Muscle of leg (tissue), 16 donors: Measurements from ENCODE around the gene TAP2. TPM values are rescaled to one million over a fixed set of nuclear protein-coding genes. Genes with fewer than 3 reads are reported as not detected.
"Not testable (repeated sequence)": the region's sequence is repeated elsewhere in the genome, so short reads cannot be mapped to it uniquely, and the experiment has no call there.

ENCODE experiments used
- DNase-seq: peaks from one replicate; pipeline ENCODE4 v3.0.0; 2013
- H3K27ac ChIP-seq: one replicate; pipeline ENCODE4 v1.5.1; 2013; ENCODE audit warnings: mild to moderate bottlenecking, low read length, control low read depth
- H3K27me3 ChIP-seq: one replicate; pipeline ENCODE4 v1.6.1; 2013; ENCODE audit warnings: low read length; ENCODE audit not compliant: control insufficient read depth, insufficient read depth
- H3K36me3 ChIP-seq: one replicate; pipeline ENCODE4 v1.6.1; 2013; ENCODE audit warnings: low read length; ENCODE audit not compliant: control insufficient read depth, insufficient read depth
- H3K4me1 ChIP-seq: one replicate; pipeline ENCODE4 v1.6.1; 2013; ENCODE audit warnings: low read length; ENCODE audit not compliant: control insufficient read depth, insufficient read depth
- H3K4me3 ChIP-seq: one replicate; pipeline ENCODE4 v1.5.1; 2013; ENCODE audit warnings: low read length, control low read depth
- H3K9me3 ChIP-seq: replicated peaks from 2 replicates; pipeline ENCODE4 v1.6.1; 2013; ENCODE audit warnings: low read depth, low read length; ENCODE audit not compliant: control insufficient read depth
- WGBS: methylation state at CpG from one replicate; pipeline ENCODE4 v1.1.5; 2013; ENCODE audit warnings: missing lambda C conversion rate; ENCODE audit not compliant: insufficient coverage; 5-methylcytosine and 5-hydroxymethylcytosine counted together
- long read RNA-seq, 11 donors: transcript quantifications; one replicate each; lab custom pipeline, GENCODE V29; 2026
- polyA plus RNA-seq, 8 donors: library from polyadenylated mRNA; unstranded; fragments of 120-200 nt; gene quantifications; one replicate each; pipeline versions ENCODE4 v1.2.1 to v1.2.3, GENCODE V29; 2013; ENCODE audit warnings: inconsistent platforms in 1 of 8, low replicate concordance in 1 of 8; ENCODE audit not compliant: insufficient read length in 8 of 8, insufficient read depth in 1 of 8
- total RNA-seq: library from RNA; stranded (reverse); fragments of 120-200 nt; gene quantifications from one replicate; pipeline ENCODE4 v1.2.4, GENCODE V29; 2013

The TAP2 gene
- total RNA-seq (4.6 TPM), polyA plus RNA-seq (1 to 10 TPM; 4.5 to 8.7 (median 6.9) TPM)
- long read RNA-seq, donor 1, full-length matches to known transcripts: 1 of 1 reads
- long read RNA-seq, donor 1, partial matches to known transcripts: 0 of 1 reads
- long read RNA-seq, donor 1, other reads (novel, unspliced or antisense): 0 of 1 reads
- long read RNA-seq, donor 2: 0 reads
- long read RNA-seq, donor 3, full-length matches to known transcripts: 3 of 3 reads
- long read RNA-seq, donor 3, partial matches to known transcripts: 0 of 3 reads
- long read RNA-seq, donor 3, other reads (novel, unspliced or antisense): 0 of 3 reads
- long read RNA-seq, donor 4, full-length matches to known transcripts: 1 of 1 reads
- long read RNA-seq, donor 4, partial matches to known transcripts: 0 of 1 reads
- long read RNA-seq, donor 4, other reads (novel, unspliced or antisense): 0 of 1 reads
- long read RNA-seq, donor 5, full-length matches to known transcripts: 2 of 2 reads
- long read RNA-seq, donor 5, partial matches to known transcripts: 0 of 2 reads
- long read RNA-seq, donor 5, other reads (novel, unspliced or antisense): 0 of 2 reads
- long read RNA-seq, donor 6, full-length matches to known transcripts: 1 of 1 reads
- long read RNA-seq, donor 6, partial matches to known transcripts: 0 of 1 reads
- long read RNA-seq, donor 6, other reads (novel, unspliced or antisense): 0 of 1 reads
- long read RNA-seq, donor 7, full-length matches to known transcripts: 1 of 1 reads
- long read RNA-seq, donor 7, partial matches to known transcripts: 0 of 1 reads
- long read RNA-seq, donor 7, other reads (novel, unspliced or antisense): 0 of 1 reads
- long read RNA-seq, donor 8: 0 reads
- long read RNA-seq, donor 9: 0 reads
- long read RNA-seq, donor 10, full-length matches to known transcripts: 3 of 3 reads
- long read RNA-seq, donor 10, partial matches to known transcripts: 0 of 3 reads
- long read RNA-seq, donor 10, other reads (novel, unspliced or antisense): 0 of 3 reads
- long read RNA-seq, donor 11: 0 reads

DNA sequence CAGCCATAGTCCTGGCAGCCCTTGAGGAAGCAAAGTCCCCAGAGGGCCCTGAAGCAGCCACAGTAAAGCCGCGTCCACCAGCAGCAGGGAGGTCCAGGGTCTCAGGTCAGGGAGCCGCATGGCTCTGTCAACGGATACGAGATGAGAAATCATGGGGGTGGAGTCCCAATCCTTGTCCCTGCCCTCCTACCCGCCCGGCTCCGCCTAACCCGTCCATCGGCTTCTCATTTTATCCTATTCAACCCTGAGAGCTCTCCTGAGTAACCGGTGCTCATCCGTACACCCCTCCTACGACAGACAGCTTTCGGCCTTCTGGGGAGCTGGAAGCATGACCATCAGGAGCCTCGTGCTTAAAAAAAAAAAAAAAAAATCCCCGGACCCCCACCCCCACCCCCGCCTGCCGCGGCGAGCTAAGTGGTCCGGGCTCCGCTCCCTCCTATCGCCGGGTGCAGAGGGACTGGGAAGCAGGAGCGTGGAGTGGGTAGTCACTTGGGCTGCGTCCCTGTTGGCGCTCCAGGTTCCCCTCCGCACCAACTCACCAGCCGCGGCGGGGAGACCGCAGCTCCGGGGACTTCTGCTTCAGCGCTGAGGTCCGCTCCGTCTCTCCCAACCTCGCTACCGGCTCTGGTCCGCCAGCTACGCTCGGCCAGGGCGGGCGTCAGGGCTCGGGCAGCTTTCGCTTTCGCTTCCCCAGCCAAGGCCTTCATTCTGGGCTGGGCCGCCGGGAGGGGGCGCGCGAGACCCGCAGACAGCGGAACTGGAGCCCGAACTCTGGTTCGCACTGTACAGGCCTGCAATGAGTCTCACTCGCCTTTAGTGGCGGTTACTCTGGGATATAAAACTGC lies at the start of gene TAP2:
Gene TAP2, minus strand, starts transcription at position 626 of the 845 bp plus-strand sequence. Its CDS starts 506 bp downstream, at position 120.
- H3K4me1 ChIP-seq: peaks cover 11% of the 10 kb centered on the region
- WGBS: 0% methylated on average over 35 of the region's 57 CpGs

DNA sequence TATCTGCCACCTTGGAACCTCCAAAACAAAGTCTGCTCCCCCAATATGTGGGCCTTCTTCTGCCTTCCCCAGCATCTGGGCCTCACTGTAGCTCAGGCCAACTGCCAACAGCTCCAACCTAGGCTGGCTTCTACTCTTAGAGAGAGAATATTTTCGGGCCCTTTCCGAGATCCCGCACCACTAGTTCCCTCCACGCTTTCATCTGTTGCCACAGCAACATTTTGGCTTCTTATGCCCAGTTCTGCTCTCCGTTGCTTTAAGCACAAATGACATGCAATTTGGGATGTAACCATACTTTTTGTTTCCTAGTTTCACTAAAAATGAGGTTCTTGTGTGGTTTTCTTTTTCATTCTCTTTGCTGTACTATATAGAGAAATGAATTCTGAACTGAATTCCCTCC lies 49.1 kb upstream of the TAP2 start:
- Histone ChIP-seq H3K36me3 (no peaks in the 10 kb centered on the region), H3K4me3 (no peak overlapping the region), H3K27me3 (peaks cover 8% of the 10 kb centered on the region), H3K4me1 (no peaks in the 10 kb centered on the region), H3K9me3 (no peaks in the 10 kb centered on the region), H3K27ac (no peak overlapping the region)
- 49% methylated on average over 4 of the region's 5 CpGs for WGBS
- DNase-seq: no peak

More for the DNA sequence above, at the start of gene TAP2:
- Histone ChIP-seq H3K27me3 (peaks cover 1% of the 10 kb centered on the region), H3K4me3 (peak within 1 kb of the TSS; percentile 85), H3K27ac (peak within 1 kb of the TSS; percentile 99), H3K9me3 (no peaks in the 10 kb centered on the region), H3K36me3 (peaks cover 32% of the 10 kb centered on the region)
- DNase-seq: peak; percentile 97

DNA sequence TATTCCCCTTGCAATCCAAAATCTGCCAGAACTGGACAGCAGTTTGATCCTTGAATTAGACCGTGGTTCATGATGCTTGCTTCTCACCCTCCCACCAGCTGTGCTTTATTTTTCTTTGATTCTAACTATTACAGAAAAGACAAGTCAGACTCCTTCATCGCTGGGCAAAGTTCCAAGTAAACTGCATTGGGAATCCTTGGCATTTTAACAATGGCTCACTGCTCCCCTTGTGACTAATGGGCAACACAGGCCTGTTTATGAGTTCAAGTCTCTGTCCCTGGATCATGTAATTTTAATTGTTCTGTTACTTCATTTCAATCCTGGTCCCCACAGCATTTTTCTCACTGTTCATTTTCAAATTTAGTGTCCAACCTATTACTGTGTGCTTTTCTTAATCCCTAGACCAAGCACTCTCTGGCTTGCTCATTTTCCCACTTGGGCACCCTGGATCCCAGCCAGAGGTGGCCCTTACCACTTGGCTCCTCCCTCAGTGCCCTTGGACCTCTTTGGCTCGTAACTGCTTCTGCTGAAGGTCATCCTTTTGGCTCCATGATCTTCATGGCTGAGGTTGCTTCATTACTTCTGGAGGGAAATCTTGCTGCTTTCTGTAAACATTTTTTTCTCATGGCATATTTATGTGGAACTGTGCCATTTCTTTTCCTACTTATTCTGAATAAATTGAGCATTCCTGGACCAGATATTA lies 48.3 kb upstream of the TAP2 start:
- peak; percentile 33 for DNase-seq
- 25% methylated on average over 1 of the region's 3 CpGs for WGBS
- no peaks in the 10 kb centered on the region for H3K36me3 ChIP-seq
- H3K27me3 ChIP-seq: peaks cover 12% of the 10 kb centered on the region
- no peaks in the 10 kb centered on the region for H3K4me1 ChIP-seq
- no peaks in the 10 kb centered on the region for H3K9me3 ChIP-seq
- H3K4me3 ChIP-seq: no peak overlapping the region
- H3K27ac ChIP-seq: no peak overlapping the region

DNA sequence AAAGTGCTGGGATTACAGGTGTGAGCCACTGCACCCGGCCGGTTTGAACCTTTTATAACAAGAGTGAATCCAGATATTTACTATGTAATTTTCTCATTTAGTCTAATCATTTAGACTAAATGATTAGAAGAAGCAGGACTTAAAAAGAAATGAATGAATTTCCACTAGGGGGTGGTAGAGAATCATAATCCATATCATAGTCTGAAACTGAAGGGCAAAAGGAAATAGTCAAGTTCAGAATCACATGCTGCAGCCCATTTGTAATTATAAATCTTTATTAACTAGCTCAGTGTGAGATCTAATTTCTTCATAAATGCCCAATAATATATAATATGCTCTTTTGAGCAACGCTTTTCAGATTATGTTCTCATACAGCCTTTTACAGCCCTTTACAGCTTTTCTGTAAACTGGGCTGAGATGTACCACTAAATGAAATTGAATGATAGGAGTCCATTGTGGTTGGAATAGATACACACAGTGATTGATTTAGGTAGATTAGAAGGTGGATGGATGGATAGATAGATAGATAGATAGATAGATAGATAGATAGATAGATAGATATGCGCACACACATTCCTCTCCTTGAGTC lies 47.3 kb upstream of the TAP2 start:
- no peaks in the 10 kb centered on the region for H3K4me1 ChIP-seq
- WGBS: no CpG with 5 or more reads among the region's 4 CpGs
- H3K9me3 ChIP-seq: no peaks in the 10 kb centered on the region
- DNase-seq: peak; percentile 85
- no peak overlapping the region for H3K4me3 ChIP-seq
- no peaks in the 10 kb centered on the region for H3K36me3 ChIP-seq
- no peak overlapping the region for H3K27ac ChIP-seq
- peaks cover 15% of the 10 kb centered on the region for H3K27me3 ChIP-seq

DNA sequence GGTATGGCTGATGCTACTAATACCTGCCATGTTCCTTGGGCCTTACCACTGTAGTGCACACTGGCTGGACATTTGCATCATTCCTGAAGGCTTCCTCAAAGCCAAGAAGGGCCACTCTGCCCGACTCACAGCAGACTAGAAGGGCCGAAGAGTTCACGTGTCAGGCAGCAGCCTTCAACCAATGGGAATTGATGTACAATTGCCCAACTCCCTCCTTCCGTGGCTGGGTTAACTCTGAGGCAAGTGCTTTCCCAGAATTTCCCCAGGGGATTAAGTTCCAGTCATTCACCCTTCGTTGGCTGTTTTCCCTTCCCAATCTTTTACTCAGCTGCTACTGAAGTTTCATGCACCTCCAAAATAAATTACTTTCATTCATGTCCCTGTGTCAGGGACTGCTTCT lies 45.2 kb upstream of the TAP2 start:
- Histone ChIP-seq H3K36me3 (no peaks in the 10 kb centered on the region), H3K9me3 (no peaks in the 10 kb centered on the region), H3K4me1 (no peaks in the 10 kb centered on the region), H3K4me3 (no peak overlapping the region), H3K27me3 (peaks cover 26% of the 10 kb centered on the region), H3K27ac (no peak overlapping the region)
- 2% methylated on average over 5 of the region's 5 CpGs for WGBS
- DNase-seq: peak; percentile 44

DNA sequence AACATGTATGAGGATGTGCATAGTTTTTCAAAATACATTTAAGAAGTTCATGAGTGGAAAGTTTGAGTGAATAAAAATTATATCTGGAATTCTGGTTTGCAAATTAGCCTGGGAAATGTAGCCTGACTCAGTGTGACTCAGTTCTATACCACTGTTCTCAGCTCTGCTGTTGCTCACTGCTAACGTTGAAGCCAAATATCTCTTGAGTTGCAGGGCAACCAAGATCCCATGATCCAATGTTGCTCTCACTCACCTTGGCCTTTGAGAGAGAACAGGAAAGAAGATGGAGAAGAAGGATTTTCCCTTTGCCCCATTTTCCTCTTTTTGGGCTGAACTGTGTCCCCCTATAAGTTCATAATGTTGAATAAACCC lies 44.3 kb upstream of the TAP2 start:
- no peak for DNase-seq
- WGBS: no CpG with 5 or more reads among the region's 1 CpG

DNA sequence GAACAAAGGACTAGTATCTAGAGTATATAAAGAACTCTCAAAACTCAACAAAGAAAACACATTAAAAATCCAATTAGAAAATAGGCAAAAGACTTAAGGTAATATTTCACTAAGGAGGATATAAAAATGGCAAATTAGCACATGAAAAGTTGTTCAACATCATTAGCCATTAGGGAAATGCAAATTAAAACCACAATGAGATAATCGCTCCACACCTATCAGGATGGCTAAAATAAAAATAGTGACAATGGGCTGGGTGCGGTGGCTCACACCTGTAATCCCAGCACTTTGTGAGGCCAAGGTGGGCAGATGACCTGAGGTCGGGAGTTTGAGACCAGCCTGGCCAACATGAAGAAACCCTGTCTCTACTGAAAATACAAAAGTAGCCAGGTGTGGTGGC lies 42.4 kb upstream of the TAP2 start:
- WGBS: no CpG with 5 or more reads among the region's 3 CpGs
- H3K27me3 ChIP-seq: peaks cover 28% of the 10 kb centered on the region
- not testable (repeated sequence) for H3K36me3 ChIP-seq, H3K9me3 ChIP-seq, H3K27ac ChIP-seq, H3K4me3 ChIP-seq, H3K4me1 ChIP-seq, DNase-seq

More for the DNA sequence above, 44.3 kb upstream of the TAP2 start:
- Histone ChIP-seq H3K27me3 (peaks cover 28% of the 10 kb centered on the region), H3K36me3 (no peaks in the 10 kb centered on the region), H3K4me1 (no peaks in the 10 kb centered on the region), H3K4me3 (no peak overlapping the region), H3K9me3 (no peaks in the 10 kb centered on the region), H3K27ac (no peak overlapping the region)

DNA sequence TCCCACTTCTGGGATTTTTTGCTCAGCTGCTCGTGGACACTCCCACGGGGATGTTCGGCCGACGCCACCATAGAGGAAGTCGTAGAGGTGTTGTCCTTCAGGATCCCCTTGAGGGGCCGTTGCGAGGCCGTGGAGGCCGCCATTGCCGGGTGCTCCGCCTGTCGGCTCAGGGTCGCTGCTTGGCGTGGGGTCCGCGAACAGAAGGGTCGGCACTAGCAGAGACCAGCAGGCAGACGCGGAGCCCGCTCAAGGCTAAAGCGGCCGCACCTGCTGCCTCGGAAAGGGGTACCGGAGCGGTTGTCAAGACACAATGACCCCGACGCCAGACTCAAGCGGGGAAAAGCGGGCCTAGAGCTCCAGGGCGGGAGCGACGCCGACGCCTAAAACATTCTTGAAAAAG lies 41.2 kb upstream of the TAP2 start:
- Histone ChIP-seq H3K4me1 (no peaks in the 10 kb centered on the region), H3K27me3 (peaks cover 28% of the 10 kb centered on the region), H3K36me3 (no peaks in the 10 kb centered on the region), H3K27ac (no peak overlapping the region), H3K9me3 (no peaks in the 10 kb centered on the region), H3K4me3 (no peak overlapping the region)
- 19% methylated on average over 34 of the region's 35 CpGs for WGBS
- no peak for DNase-seq

DNA sequence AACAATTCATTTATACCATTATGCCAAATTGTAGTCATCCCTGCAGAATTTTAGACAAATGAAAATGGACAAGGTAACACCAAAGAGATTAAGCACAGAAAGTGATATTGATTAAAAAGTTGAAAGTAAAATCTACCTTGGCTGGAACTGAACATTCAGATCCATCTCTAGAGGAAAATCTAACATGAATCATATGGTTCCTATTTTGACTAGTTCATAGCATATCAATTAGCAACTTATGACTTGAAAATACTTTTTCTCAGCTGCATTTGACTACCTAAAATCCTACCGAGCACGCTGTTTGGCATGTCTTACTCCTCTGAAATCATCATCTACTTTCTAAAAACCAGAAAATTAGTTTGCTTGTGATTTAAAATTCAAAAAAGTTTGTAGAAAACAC lies 38.1 kb upstream of the TAP2 start:
- Histone ChIP-seq H3K4me3 (no peak overlapping the region), H3K36me3 (no peaks in the 10 kb centered on the region), H3K27ac (no peak overlapping the region), H3K4me1 (no peaks in the 10 kb centered on the region), H3K9me3 (no peaks in the 10 kb centered on the region), H3K27me3 (peaks cover 19% of the 10 kb centered on the region)
- no peak for DNase-seq
- WGBS: no CpG with 5 or more reads among the region's 2 CpGs
